Adipocyte (in vitro differentiated cells): ENCODE measurements around the gene RHBDD2.
A peak's percentile ranks its signal among the peaks of the same experiment; 100 is the strongest.
"Not testable (repeated sequence)": the region's sequence is repeated elsewhere in the genome, so short reads cannot be mapped to it uniquely, and the experiment has no call there.

Experiments
- DNase-seq: peaks from one replicate; pipeline ENCODE4 v3.0.0-alpha.2; 2015; ENCODE audit warnings: low read depth
- H3K27me3 ChIP-seq: replicated peaks from 2 replicates; pipeline ENCODE4 v1.7.0; 2013; ENCODE audit warnings: mild to moderate bottlenecking, low read length, moderate library complexity; ENCODE audit not compliant: control insufficient read depth, insufficient read depth
- H3K36me3 ChIP-seq: 2 replicates; pipeline ENCODE4 v1.7.0; 2013; ENCODE audit warnings: low read length, mild to moderate bottlenecking, moderate library complexity; ENCODE audit not compliant: control insufficient read depth, insufficient read depth, severe bottlenecking
- H3K4me1 ChIP-seq: 2 replicates; pipeline ENCODE4 v1.7.0; 2013; ENCODE audit warnings: mild to moderate bottlenecking, low read length, moderate library complexity; ENCODE audit not compliant: control insufficient read depth, insufficient read depth
- H3K4me3 ChIP-seq: 2 replicates; pipeline ENCODE4 v1.7.0; 2013; ENCODE audit warnings: mild to moderate bottlenecking, low read length, moderate library complexity
- H3K9ac ChIP-seq: 2 replicates; pipeline ENCODE4 v1.7.0; 2013; ENCODE audit warnings: mild to moderate bottlenecking, low read length, moderate library complexity
- H3K9me3 ChIP-seq: 2 replicates; pipeline ENCODE4 v1.7.0; 2013; ENCODE audit warnings: mild to moderate bottlenecking, low read length, moderate library complexity; ENCODE audit not compliant: control insufficient read depth

The RHBDD2 gene

DNA sequence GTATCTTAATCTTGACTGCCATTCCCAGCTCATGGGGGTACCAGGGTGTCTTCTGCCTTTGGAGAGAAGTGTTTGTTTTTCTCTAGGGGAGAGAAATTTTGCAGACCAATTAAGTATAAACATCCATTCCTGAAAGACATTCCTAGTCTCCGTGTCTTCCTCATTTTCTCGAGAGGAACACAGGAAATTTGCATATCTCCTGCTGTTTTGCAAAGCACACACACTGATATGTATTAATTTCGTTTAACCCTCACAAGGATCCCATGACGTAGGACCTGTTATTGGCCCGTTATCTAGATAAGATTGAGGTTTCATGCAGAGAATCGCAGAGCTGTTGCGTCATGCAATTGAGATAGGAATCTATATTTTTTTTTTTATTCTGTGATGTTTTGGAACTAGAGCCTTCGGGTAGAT, 944 bp downstream of the RHBDD2 start:
- H3K9ac ChIP-seq: peak overlapping the region; percentile 94
- H3K4me1 ChIP-seq: peaks cover 22% of the 10 kb centered on the region
- H3K27me3 ChIP-seq: no peaks in the 10 kb centered on the region
- peaks cover 39% of the 10 kb centered on the region for H3K36me3 ChIP-seq
- H3K4me3 ChIP-seq: peak overlapping the region; percentile 97
- DNase-seq: peak; percentile 67
- H3K9me3 ChIP-seq: no peaks in the 10 kb centered on the region

DNA sequence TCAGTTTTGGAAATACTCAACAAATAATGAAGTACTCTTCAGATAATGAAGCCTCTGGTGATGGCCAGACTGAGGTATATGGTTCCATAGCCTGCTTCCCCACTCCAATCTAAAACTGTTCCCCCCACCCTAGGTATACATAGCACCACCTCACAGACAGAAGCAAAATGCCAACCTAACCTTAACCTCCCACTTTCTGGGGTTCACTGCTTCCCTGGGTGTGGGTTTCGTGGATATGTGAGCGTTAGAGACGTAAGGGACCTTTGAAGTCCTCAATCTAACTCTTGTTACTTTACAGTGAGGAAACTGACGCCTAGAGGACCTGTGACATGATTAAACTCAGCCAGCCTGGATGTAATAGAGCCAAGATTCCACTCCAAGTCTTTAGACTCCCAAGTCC, 1.4 kb downstream of the RHBDD2 start:
- no peaks in the 10 kb centered on the region for H3K27me3 ChIP-seq
- no peak for DNase-seq
- peaks cover 22% of the 10 kb centered on the region for H3K4me1 ChIP-seq
- H3K36me3 ChIP-seq: peaks cover 43% of the 10 kb centered on the region
- peak overlapping the region; percentile 94 for H3K9ac ChIP-seq
- peak overlapping the region; percentile 97 for H3K4me3 ChIP-seq
- H3K9me3 ChIP-seq: no peaks in the 10 kb centered on the region

DNA sequence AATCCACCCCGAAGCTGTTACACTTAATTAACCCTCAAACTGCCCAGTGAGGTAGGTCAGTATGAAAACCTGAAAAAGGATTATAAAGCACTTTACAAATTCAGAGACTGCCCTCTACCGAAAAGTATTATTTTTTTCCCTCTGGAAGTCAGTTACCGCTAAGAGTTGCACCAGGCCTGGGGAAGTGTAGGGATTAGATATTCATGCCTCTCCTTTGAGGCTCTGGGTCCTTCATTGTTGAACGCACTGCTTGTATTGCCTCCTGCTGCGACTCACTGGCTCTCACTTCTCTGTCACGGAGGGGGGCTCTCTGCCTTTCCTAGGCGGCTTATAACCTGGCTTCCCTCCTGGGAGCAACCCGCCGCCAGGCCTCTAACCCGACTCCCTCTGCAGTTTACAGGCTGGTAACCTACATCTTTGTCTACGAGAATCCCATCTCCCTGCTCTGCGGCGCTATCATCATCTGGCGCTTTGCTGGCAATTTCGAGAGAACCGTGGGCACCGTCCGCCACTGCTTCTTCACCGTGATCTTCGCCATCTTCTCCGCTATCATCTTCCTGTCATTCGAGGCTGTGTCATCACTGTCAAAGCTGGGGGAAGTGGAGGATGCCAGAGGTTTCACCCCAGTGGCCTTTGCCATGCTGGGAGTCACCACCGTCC, 2.7 kb downstream of the RHBDD2 start:
- peak; percentile 57 for DNase-seq
- Histone ChIP-seq H3K9me3 (no peaks in the 10 kb centered on the region), H3K4me3 (no peak overlapping the region), H3K36me3 (peaks cover 55% of the 10 kb centered on the region), H3K27me3 (no peaks in the 10 kb centered on the region), H3K9ac (no peak overlapping the region), H3K4me1 (peaks cover 22% of the 10 kb centered on the region)

DNA sequence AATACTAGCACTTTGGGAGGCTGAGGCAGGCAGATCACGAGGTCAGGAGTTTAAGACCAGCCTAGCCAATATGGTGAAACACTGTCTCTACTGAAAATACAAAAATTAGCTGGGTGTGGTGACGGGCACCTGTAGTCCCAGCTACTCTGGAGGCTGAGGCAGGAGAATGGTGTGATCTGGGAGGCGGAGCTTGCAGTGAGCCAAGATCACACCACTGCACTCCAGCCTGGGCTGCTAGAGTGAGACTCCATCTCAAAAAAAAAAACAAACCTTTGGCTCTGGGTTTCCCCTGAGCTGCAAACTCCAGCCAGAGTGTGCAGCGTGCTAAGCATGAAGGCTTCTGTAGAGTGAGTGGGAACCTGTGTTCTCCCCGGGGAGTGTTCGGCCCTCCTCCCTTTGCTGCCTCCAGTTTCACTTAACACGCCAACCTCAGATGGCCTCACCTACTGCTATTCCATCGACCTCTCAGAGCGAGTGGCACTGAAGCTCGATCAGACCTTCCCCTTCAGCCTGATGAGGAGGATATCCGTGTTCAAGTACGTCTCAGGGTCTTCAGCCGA, 4.5 kb downstream of the RHBDD2 start:
- H3K9ac ChIP-seq, DNase-seq, H3K4me3 ChIP-seq, H3K27me3 ChIP-seq, H3K9me3 ChIP-seq: not testable (repeated sequence)
- Histone ChIP-seq H3K4me1 (peaks cover 17% of the 10 kb centered on the region), H3K36me3 (peaks cover 66% of the 10 kb centered on the region)

DNA sequence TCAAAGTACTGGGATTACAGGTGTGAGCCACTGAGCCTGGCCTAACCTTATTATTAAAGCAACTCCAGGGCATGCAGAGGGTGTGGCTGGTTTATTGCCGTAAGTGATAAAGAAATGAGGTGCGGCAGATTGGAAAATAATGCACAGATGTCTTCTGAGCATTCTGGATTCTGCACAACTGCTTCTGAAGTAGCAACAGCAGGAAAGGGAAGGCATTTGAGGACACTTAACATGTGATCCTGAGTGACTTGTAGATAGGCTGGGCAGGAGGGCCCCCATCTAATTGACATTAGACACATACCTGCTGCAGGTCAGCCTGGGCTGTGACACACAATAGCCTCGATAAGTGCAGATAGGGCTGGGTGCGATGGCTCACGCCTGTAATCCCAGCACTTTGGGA, 5.6 kb downstream of the RHBDD2 start:
- Histone ChIP-seq H3K36me3 (peaks cover 70% of the 10 kb centered on the region), H3K9ac (no peak overlapping the region), H3K4me3 (no peak overlapping the region), H3K27me3 (no peaks in the 10 kb centered on the region), H3K9me3 (no peaks in the 10 kb centered on the region), H3K4me1 (peaks cover 12% of the 10 kb centered on the region)
- DNase-seq: no peak

DNA sequence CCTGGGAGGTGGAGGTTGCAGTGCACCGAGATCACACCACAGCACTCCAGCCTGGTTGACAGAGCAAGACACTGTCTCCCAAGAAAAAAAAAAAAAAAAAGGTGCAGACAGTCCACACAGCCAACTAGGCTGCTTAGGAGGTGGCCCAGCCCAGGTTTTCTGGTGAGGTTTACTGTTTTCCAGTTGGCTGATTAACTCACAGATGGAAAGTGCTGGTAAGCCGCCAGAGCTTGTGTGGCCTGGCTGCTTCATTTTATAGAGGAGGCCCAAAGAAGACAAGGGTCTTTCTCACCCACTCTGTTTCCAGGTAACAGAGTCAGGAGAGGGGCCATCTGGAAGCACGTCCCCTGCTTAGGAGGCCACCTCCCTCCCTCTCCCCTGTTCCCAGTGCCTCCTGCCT, 6.2 kb downstream of the RHBDD2 start:
- Histone ChIP-seq H3K9ac (no peak overlapping the region), H3K36me3 (peaks cover 70% of the 10 kb centered on the region), H3K9me3 (no peaks in the 10 kb centered on the region), H3K4me1 (peaks cover 11% of the 10 kb centered on the region), H3K4me3 (no peak overlapping the region), H3K27me3 (no peaks in the 10 kb centered on the region)
- no peak for DNase-seq

DNA sequence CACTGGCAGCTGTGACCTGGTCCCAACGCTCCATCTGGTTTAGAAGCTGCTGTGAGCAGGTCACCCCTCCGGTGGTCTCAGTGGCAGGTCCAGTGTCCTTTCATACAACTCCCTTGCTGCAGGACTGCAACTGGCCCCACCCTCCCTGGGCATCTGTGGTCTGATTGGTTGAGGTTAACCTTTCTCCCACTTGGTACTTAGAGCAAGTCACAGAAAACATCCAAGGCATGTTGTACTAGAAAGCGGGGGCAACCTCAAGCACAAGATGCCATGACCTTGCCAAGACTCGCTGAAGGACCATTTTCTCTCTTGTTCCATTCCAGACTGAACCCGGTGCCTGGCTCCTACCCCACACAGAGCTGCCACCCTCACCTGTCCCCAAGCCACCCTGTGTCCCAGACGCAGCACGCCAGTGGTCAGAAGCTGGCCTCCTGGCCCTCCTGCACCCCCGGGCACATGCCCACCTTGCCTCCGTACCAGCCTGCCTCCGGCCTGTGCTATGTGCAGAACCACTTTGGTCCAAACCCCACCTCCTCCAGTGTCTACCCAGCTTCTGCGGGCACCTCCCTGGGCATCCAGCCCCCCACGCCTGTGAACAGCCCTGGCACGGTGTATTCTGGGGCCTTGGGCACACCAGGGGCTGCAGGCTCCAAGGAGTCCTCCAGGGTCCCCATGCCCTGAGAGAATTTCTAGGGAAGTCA, 9.0 kb downstream of the RHBDD2 start:
- no peak for DNase-seq
- H3K36me3 ChIP-seq: peaks cover 51% of the 10 kb centered on the region

DNA sequence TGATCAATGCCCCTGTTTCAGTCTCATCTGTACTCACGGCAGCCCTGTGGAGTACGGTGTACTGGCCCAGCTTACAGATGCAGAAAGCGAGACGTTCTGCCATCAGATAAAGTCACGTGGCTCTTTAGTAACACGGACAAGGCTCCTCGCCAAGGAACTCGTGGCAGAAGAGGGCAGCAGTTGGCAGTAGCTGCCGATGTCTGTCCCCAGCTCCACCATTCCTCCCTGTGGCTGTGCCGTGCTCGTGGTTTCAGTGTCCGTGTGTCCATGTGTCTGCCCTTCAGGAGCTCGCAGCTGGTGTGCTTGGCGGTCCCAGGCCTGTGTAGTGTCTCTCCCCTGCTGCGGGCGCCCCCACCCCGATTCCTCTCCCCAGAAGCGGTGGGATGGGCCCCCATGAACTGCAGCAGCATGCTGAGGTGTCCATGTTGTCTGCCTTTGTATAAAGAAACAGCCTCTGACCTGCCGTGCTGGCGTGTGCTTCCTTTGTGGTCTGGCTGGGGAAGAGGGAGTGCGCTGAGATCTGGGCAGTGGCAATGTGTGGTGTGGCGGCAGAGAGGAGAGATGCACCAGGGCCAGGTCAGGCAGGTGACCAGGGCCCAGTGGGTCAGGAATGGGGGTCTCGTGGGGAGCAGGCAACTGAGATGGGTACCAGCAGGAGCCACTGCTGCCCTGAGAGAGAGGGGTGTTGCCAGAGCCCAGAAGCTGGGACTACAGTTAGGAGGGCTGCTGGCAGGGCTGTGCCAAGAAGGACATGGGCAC, 9.8 kb downstream of the RHBDD2 start:
- Histone ChIP-seq H3K4me1 (peaks cover 15% of the 10 kb centered on the region), H3K36me3 (peaks cover 43% of the 10 kb centered on the region), H3K27me3 (no peaks in the 10 kb centered on the region), H3K9ac (no peak overlapping the region), H3K9me3 (no peaks in the 10 kb centered on the region), H3K4me3 (no peak overlapping the region)
- no peak for DNase-seq

More for the DNA sequence above, 9.0 kb downstream of the RHBDD2 start:
- H3K27me3 ChIP-seq: no peaks in the 10 kb centered on the region
- H3K9ac ChIP-seq: no peak overlapping the region
- no peak overlapping the region for H3K4me3 ChIP-seq
- no peaks in the 10 kb centered on the region for H3K9me3 ChIP-seq
- H3K4me1 ChIP-seq: peaks cover 12% of the 10 kb centered on the region

DNA sequence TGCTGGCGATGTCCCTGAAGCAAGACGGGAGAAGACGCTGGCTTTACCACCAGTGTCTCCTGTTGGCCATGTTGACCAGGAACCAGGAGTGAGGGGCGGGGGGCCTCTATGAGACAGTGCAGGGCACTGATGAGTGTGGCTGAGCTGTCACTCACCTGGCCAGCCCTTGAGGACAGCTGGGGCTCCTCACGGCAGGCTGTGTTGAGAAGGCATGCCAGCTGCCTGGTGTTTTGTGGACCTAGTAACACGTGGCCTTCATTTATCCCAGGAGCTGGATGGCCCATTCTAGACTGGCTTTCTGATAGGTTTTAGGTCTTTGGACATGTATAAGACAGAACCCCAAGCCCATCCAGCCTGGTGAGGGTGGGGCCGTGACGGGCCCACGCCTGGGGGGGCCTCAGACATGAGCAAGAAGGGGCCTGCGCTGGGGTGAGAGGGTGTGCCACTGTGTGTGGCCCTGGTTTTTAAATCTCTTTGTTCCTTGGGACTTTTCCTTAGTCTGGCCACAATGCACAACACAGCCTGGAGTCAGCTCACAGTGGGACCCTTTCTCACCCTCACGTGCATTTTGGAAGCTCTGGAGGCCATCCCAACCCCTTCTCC, 10.5 kb downstream of the RHBDD2 start:
- Histone ChIP-seq H3K27me3 (no peaks in the 10 kb centered on the region), H3K9me3 (no peaks in the 10 kb centered on the region)
- DNase-seq: no peak

DNA sequence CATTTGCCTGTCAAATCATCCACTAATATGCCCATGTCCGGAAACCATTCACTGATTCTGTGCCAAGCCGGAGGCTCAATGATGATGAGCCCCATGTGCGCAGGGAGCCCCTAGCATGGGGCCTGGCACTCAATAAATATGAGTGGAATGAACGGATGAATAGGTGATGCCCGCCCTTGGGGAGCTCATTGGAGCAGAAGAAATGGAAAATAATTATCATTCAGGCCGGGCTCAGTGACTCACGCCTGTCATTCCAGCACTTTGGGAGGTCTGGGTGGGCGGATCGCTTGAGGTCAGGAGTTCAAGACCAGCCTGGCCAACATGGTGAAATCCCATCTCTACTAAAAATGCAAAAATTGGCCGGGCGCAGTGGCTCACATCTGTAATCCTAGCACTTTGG, 11.0 kb downstream of the RHBDD2 start:
- H3K27me3 ChIP-seq: no peaks in the 10 kb centered on the region
- H3K4me3 ChIP-seq: no peak overlapping the region
- H3K4me1 ChIP-seq: peaks cover 15% of the 10 kb centered on the region
- no peak for DNase-seq
- no peaks in the 10 kb centered on the region for H3K9me3 ChIP-seq
- peaks cover 31% of the 10 kb centered on the region for H3K36me3 ChIP-seq
- no peak overlapping the region for H3K9ac ChIP-seq

More for the DNA sequence above, 10.5 kb downstream of the RHBDD2 start:
- no peak overlapping the region for H3K4me3 ChIP-seq
- peaks cover 36% of the 10 kb centered on the region for H3K36me3 ChIP-seq
- H3K9ac ChIP-seq: no peak overlapping the region
- peaks cover 15% of the 10 kb centered on the region for H3K4me1 ChIP-seq

DNA sequence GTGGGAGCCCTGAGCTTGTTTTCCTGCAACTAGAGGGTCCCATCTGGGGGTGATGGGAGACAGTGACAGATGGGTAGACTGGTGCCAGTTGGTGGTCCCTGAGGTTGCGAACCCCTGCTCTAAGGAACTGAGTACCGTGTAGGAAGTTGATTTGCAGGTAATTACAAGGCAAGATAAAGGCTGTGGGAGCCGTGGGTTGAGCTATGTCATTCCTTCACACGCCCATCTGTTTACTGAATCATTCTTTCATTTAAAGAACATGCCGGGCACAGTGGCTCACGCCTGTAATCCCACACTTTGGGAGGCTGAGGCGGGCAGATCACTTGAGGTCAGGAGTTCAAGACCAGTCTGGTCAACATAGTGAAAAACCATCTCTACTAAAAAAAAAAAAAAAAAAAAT, 12.4 kb downstream of the RHBDD2 start:
- H3K9ac ChIP-seq, DNase-seq, H3K4me3 ChIP-seq, H3K9me3 ChIP-seq, H3K27me3 ChIP-seq: not testable (repeated sequence)
- H3K36me3 ChIP-seq: peaks cover 17% of the 10 kb centered on the region
- H3K4me1 ChIP-seq: peaks cover 15% of the 10 kb centered on the region
